ENCODE measurements around the gene GAS7. TPM values are rescaled to one million over a fixed set of nuclear protein-coding genes. Genes with fewer than 3 reads are reported as not detected.
"Not testable (repeated sequence)": the region's sequence is repeated elsewhere in the genome, so short reads cannot be mapped to it uniquely, and the experiment has no call there.

GAS7 gene
- total RNA-seq, 1 donor from 2014 or later, result 51.3 TPM

- no peak for DNase-seq (ENCODE audit: low spot score)
Measured at GRCh38 chr17:10025224-10025623, 173.2 kb downstream of the GAS7 start.

GRCh38 chr17:10022416-10022815 is 176.0 kb downstream of the GAS7 start:
- no peak for DNase-seq (ENCODE audit: low spot score)

- DNase-seq (ENCODE audit: low spot score), result no peak
Measured at GRCh38 chr17:10021272-10021984, 177.0 kb downstream of the GAS7 start.

- DNase-seq (ENCODE audit: low spot score), result no peak
Measured at GRCh38 chr17:10019941-10020451, 178.4 kb downstream of the GAS7 start.

- peak; percentile 35 for DNase-seq (ENCODE audit: low spot score)
Measured at GRCh38 chr17:10018461-10018891, 179.9 kb downstream of the GAS7 start.

GRCh38 chr17:10016958-10017570 is 181.3 kb downstream of the GAS7 start:
- DNase-seq (ENCODE audit: low spot score), result not testable (repeated sequence)

- no peak for DNase-seq (ENCODE audit: low spot score)
Measured at GRCh38 chr17:10013365-10014112, 184.9 kb downstream of the GAS7 start.

- no peak for DNase-seq (ENCODE audit: low spot score)
Measured at GRCh38 chr17:10010752-10011151, 187.7 kb downstream of the GAS7 start.

GRCh38 chr17:10003705-10004104 is 194.7 kb downstream of the GAS7 start:
- no peak for DNase-seq (ENCODE audit: low spot score)

GRCh38 chr17:10002567-10003360 is 195.6 kb downstream of the GAS7 start:
- not testable (repeated sequence) for DNase-seq (ENCODE audit: low spot score)

- no peak for DNase-seq (ENCODE audit: low spot score)
Measured at GRCh38 chr17:10001306-10001873, 197.0 kb downstream of the GAS7 start.

GRCh38 chr17:9999919-10000695 is 198.3 kb downstream of the GAS7 start:
- DNase-seq (ENCODE audit: low spot score), result no peak

GRCh38 chr17:9998060-9998459 is 200.3 kb downstream of the GAS7 start:
- DNase-seq (ENCODE audit: low spot score), result no peak

GRCh38 chr17:9994761-9995160 is 203.6 kb downstream of the GAS7 start:
- DNase-seq (ENCODE audit: low spot score), result no peak

GRCh38 chr17:9991796-9992195 is 206.6 kb downstream of the GAS7 start:
- DNase-seq (ENCODE audit: low spot score), result no peak

- DNase-seq (ENCODE audit: low spot score), result no peak
Measured at GRCh38 chr17:9991351-9991750, 207.1 kb downstream of the GAS7 start.

- DNase-seq (ENCODE audit: low spot score), result no peak
Measured at GRCh38 chr17:9987779-9988585, 210.4 kb downstream of the GAS7 start.

GRCh38 chr17:9986754-9987382 is 211.5 kb downstream of the GAS7 start:
- no peak for DNase-seq (ENCODE audit: low spot score)

- DNase-seq (ENCODE audit: low spot score), result no peak
Measured at GRCh38 chr17:9985646-9986045, 212.8 kb downstream of the GAS7 start.
